SU-DHL-6 (cell line): Measurements from ENCODE around the gene MLIP.

Experiments
- EZH2phosphoT487 ChIP-seq: fragments of 200-600 bp; sonication (generic), shearing (Covaris generic); conservative IDR thresholded peaks from 2 replicates; pipeline ENCODE4 v1.6.1; 2018; ENCODE audit warnings: mild to moderate bottlenecking, antibody characterized with exemption, low read length, moderate library complexity, mixed read lengths
- TF ChIP-seq, protein P1 (sequence below): fragments of 200-600 bp; sonication (generic); IDR thresholded peaks from one replicate; pipeline ENCODE4 v1.5.1; 2017; ENCODE audit warnings: antibody characterized with exemption, mild to moderate bottlenecking, low read length, moderate library complexity; ENCODE audit not compliant: insufficient read depth, poor library complexity, severe bottlenecking

- TF ChIP-seq, protein P1, sequence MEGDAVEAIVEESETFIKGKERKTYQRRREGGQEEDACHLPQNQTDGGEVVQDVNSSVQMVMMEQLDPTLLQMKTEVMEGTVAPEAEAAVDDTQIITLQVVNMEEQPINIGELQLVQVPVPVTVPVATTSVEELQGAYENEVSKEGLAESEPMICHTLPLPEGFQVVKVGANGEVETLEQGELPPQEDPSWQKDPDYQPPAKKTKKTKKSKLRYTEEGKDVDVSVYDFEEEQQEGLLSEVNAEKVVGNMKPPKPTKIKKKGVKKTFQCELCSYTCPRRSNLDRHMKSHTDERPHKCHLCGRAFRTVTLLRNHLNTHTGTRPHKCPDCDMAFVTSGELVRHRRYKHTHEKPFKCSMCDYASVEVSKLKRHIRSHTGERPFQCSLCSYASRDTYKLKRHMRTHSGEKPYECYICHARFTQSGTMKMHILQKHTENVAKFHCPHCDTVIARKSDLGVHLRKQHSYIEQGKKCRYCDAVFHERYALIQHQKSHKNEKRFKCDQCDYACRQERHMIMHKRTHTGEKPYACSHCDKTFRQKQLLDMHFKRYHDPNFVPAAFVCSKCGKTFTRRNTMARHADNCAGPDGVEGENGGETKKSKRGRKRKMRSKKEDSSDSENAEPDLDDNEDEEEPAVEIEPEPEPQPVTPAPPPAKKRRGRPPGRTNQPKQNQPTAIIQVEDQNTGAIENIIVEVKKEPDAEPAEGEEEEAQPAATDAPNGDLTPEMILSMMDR: no peak
- TF ChIP-seq EZH2phosphoT487: no peak
These were observed 141.7 kb downstream of the MLIP start for GRCh38 chr6:54252916-54253315.
